Mesodermal cell (in vitro differentiated cells): ENCODE data around the gene TMC1. TPM values are rescaled to one million over a fixed set of nuclear protein-coding genes. Genes with fewer than 3 reads are reported as not detected.
"Not testable (repeated sequence)": the region's sequence is repeated elsewhere in the genome, so short reads cannot be mapped to it uniquely, and the experiment has no call there.

Experiments used
- H3K27ac ChIP-seq: 2 replicates; pipeline ENCODE4 v1.7.0; 2013; ENCODE audit warnings: mild to moderate bottlenecking, low read depth, low read length, moderate library complexity; ENCODE audit not compliant: severe bottlenecking
- H3K36me3 ChIP-seq: 2 replicates; pipeline ENCODE4 v1.7.1; 2013; ENCODE audit warnings: mild to moderate bottlenecking, low read length, moderate library complexity; ENCODE audit not compliant: control insufficient read depth, insufficient read depth
- H3K4me1 ChIP-seq: one replicate; pipeline ENCODE4 v1.7.1; 2013; ENCODE audit warnings: mild to moderate bottlenecking, low read length; ENCODE audit not compliant: insufficient read depth, control insufficient read depth, poor library complexity, severe bottlenecking
- H3K4me3 ChIP-seq: 2 replicates; pipeline ENCODE4 v1.7.0; 2013; ENCODE audit warnings: low read length, control low read depth, mild to moderate bottlenecking; ENCODE audit not compliant: insufficient read depth, poor library complexity, severe bottlenecking; ENCODE audit errors: extremely low read depth
- H3K9me3 ChIP-seq: 2 replicates; pipeline ENCODE4 v1.7.1; 2013; ENCODE audit warnings: mild to moderate bottlenecking, low read length, moderate library complexity; ENCODE audit not compliant: control insufficient read depth
- WGBS, 2 experiments: methylation state at CpG; one replicate each; pipeline ENCODE4 v1.1.5; 2013; ENCODE audit warnings: missing lambda C conversion rate in 2 of 2; ENCODE audit not compliant: insufficient coverage in 2 of 2; 5-methylcytosine and 5-hydroxymethylcytosine counted together
- polyA plus RNA-seq, 2 experiments: library from polyadenylated mRNA; stranded (reverse); fragments of 50-300 nt; gene quantifications; one replicate each; pipeline ENCODE4 v1.2.3, GENCODE V29; 2013

TMC1 gene
- not detected for polyA plus RNA-seq (2013, experiment 1 of 2)
- polyA plus RNA-seq (2013, experiment 2 of 2), result not detected

- H3K4me1 ChIP-seq, result peaks cover 17% of the 10 kb centered on the region
- H3K36me3 ChIP-seq, result not testable (repeated sequence)
These were observed at the start of gene TMC1 for GRCh38 chr9:72521416-72521815. TMC1 (plus strand) TSS chr9:72521608; CDS start chr9:72648649, 127,041 bp downstream.

GRCh38 chr9:72473474-72474261, 47.7 kb upstream of the TMC1 start:
- WGBS, 2 experiments, result 100% methylated on average over 1 of the region's 1 CpG; no CpG with 5 or more reads in 1 of the 2 experiments
- Histone ChIP-seq H3K9me3 (no peaks in the 10 kb centered on the region), H3K36me3 (no peaks in the 10 kb centered on the region), H3K4me3 (no peak overlapping the region), H3K4me1 (peaks cover 28% of the 10 kb centered on the region), H3K27ac (no peak overlapping the region)

More at GRCh38 chr9:72521416-72521815, at the start of gene TMC1:
- H3K9me3 ChIP-seq, H3K4me3 ChIP-seq, H3K27ac ChIP-seq: not testable (repeated sequence)
- 95 to 96% methylated on average over 13 to 16 of the region's 17 CpGs for WGBS, 2 experiments

GRCh38 chr9:72474676-72475075, 46.7 kb upstream of the TMC1 start:
- Histone ChIP-seq H3K36me3 (no peaks in the 10 kb centered on the region), H3K4me1 (peaks cover 38% of the 10 kb centered on the region), H3K9me3 (no peaks in the 10 kb centered on the region), H3K4me3 (no peak overlapping the region), H3K27ac (no peak overlapping the region)
- WGBS, 2 experiments, result no CpG with 5 or more reads among the region's 2 CpGs

GRCh38 chr9:72476100-72476499, 45.3 kb upstream of the TMC1 start:
- Histone ChIP-seq H3K4me1 (peaks cover 42% of the 10 kb centered on the region), H3K4me3 (no peak overlapping the region), H3K36me3 (no peaks in the 10 kb centered on the region), H3K27ac (no peak overlapping the region), H3K9me3 (no peaks in the 10 kb centered on the region)
- 90% methylated on average over 2 of the region's 3 CpGs; no CpG with 5 or more reads in 1 of the 2 experiments for WGBS, 2 experiments

- no peaks in the 10 kb centered on the region for H3K9me3 ChIP-seq
- peak overlapping the region; percentile 93 for H3K27ac ChIP-seq
- H3K4me3 ChIP-seq, result no peak overlapping the region
- H3K4me1 ChIP-seq, result peaks cover 44% of the 10 kb centered on the region
- WGBS, 2 experiments, result 67 to 83% methylated on average over 1 to 2 of the region's 2 CpGs
- no peaks in the 10 kb centered on the region for H3K36me3 ChIP-seq
These were observed 44.6 kb upstream of the TMC1 start for GRCh38 chr9:72476617-72477437.

GRCh38 chr9:72477930-72478518, 43.4 kb upstream of the TMC1 start:
- WGBS, 2 experiments, result 72% methylated on average over 2 of the region's 4 CpGs; no CpG with 5 or more reads in 1 of the 2 experiments
- Histone ChIP-seq H3K27ac (peak overlapping the region; percentile 93), H3K4me3 (no peak overlapping the region), H3K36me3 (no peaks in the 10 kb centered on the region), H3K4me1 (peaks cover 44% of the 10 kb centered on the region), H3K9me3 (no peaks in the 10 kb centered on the region)

GRCh38 chr9:72478966-72479365, 42.4 kb upstream of the TMC1 start:
- H3K4me3 ChIP-seq, result no peak overlapping the region
- no peaks in the 10 kb centered on the region for H3K9me3 ChIP-seq
- no CpG with 5 or more reads among the region's 1 CpG for WGBS, 2 experiments
- H3K36me3 ChIP-seq, result no peaks in the 10 kb centered on the region
- peaks cover 38% of the 10 kb centered on the region for H3K4me1 ChIP-seq
- H3K27ac ChIP-seq, result peak overlapping the region; percentile 93

GRCh38 chr9:72480261-72480660, 41.1 kb upstream of the TMC1 start:
- peaks cover 36% of the 10 kb centered on the region for H3K4me1 ChIP-seq
- H3K27ac ChIP-seq, H3K9me3 ChIP-seq, H3K4me3 ChIP-seq, H3K36me3 ChIP-seq: not testable (repeated sequence)
- WGBS, 2 experiments, result 98 to 99% methylated on average over 16 to 24 of the region's 25 CpGs

GRCh38 chr9:72480921-72481320, 40.5 kb upstream of the TMC1 start:
- no peaks in the 10 kb centered on the region for H3K9me3 ChIP-seq
- H3K36me3 ChIP-seq, result no peaks in the 10 kb centered on the region
- H3K27ac ChIP-seq, result no peak overlapping the region
- H3K4me1 ChIP-seq, result peaks cover 36% of the 10 kb centered on the region
- H3K4me3 ChIP-seq, result no peak overlapping the region
- WGBS, 2 experiments, result 100% methylated on average over 1 of the region's 1 CpG

GRCh38 chr9:72485821-72486593, 35.4 kb upstream of the TMC1 start:
- H3K4me1 ChIP-seq, result peaks cover 2% of the 10 kb centered on the region
- WGBS, 2 experiments, result 67 to 71% methylated on average over 2 to 3 of the region's 3 CpGs
- no peaks in the 10 kb centered on the region for H3K36me3 ChIP-seq

More at GRCh38 chr9:72485821-72486593, 35.4 kb upstream of the TMC1 start:
- no peak overlapping the region for H3K27ac ChIP-seq
- H3K9me3 ChIP-seq, result no peaks in the 10 kb centered on the region
- no peak overlapping the region for H3K4me3 ChIP-seq
